ENCODE results near the gene AFF3.
A peak's percentile ranks its signal among the peaks of the same experiment; 100 is the strongest.

AFF3 gene

GRCh38 chr2:99565227-99565626 is 577.2 kb downstream of the AFF3 start:
- no peak for DNase-seq

DNA sequence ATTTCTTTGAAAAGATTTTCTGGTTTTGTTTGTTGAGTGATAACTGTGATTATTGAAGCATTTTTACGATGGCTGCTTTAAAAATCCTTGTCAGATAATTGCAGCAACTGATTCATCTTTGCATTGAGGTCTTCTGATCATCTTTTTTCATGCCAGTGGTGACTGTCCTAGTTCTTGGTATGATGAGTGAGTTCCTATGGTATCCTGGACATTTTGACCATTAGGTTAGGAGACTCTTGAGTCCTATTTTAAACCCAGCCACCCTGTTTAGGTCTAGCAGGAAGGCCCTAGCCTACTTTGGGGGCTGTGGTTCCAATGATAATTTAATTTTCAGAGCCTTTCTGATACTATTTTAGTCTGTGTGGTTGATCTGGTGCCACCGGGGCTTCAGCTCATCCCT is 579.9 kb downstream of the AFF3 start:
- DNase-seq, result no peak

DNA sequence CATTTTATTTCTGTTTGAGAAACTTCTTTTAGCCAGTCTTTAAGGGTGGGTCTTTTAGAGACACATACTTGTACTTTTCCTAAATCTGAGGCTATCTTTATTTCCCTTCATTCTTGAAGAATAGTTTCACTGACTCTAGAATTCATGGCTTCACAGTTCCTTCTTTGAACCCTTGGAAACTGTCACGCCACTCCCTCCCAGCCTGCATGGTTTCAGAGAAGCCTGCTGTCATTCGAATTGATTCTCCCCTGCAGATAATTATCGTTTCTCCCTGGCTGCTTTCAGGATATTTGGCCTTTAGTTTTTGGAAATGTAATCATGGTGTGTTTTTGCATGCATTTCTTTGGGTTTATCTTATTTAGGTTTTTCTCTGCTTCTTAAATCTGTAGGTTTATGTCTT is 580.6 kb downstream of the AFF3 start:
- DNase-seq, result no peak

- DNase-seq, result peak in 55 of 56 donors; percentile 8 to 94 (median 70)
These were observed 583.2 kb downstream of the AFF3 start for GRCh38 chr2:99559075-99559662.

DNA sequence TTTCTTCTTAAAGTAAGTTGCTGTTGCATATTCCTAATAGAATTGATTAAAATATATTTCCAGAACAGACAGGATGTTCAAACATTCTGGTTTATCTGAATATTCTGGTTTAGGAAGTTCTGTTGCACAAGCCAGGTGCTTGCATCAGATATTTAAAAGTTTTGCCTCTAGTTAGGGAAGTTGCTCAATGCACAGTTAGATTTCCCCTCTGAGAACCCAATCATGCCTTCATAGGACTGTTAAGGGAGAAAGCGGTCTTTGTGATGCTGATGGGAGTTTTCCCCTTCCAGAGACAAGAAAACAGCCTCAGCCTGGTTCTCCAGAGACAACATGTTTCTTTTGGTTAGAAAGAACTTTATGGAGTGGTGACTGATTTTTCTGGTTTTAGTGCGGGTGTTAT is 587.0 kb downstream of the AFF3 start:
- no peak for DNase-seq

GRCh38 chr2:99554871-99555270 is 587.5 kb downstream of the AFF3 start:
- no peak for DNase-seq

DNA sequence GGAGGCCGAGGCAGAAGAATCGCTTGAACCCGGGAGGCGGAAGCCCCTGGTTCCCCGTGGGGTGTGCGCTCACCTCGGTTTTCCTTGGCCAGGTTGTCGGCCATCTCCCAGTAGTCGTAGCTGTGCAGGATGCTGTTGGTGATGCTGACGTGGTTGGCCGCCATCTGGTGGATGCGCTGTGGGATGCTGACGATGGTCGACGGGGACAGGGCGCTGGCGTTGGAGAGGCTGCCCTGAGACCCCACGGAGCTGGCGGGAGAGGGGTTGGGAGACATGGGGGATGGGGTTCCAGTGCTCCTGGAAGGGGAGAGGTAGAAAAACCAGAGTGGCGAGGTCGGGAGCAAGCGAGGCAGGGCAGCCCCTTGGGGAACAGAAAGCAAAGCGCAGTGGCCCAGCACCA is 588.2 kb downstream of the AFF3 start:
- DNase-seq, result no peak

- DNase-seq, result peak in 1 of 56 donors; percentile 9
These were observed 589.9 kb downstream of the AFF3 start for GRCh38 chr2:99552529-99552928.

DNA sequence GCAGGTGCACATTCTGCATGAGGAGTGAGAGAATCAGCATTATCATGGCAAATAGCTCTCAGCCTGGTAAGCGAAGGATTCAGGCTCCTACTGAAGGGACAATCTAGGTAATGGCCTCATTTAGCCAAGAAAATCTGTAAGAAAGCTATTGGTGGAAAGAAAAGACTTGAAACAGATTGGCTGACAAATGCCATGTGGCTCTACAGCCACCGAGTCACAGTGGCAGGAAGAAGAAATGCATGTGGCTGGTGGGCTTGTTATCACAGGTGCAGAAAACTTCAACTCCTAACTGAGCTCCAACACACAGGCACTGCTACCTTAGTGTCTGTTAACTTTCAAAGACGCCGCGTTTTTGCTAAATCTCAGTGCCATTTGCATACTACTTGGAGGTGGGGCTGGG is 592.0 kb downstream of the AFF3 start:
- no peak for DNase-seq

GRCh38 chr2:99545604-99546003 is 596.8 kb downstream of the AFF3 start:
- no peak for DNase-seq

DNA sequence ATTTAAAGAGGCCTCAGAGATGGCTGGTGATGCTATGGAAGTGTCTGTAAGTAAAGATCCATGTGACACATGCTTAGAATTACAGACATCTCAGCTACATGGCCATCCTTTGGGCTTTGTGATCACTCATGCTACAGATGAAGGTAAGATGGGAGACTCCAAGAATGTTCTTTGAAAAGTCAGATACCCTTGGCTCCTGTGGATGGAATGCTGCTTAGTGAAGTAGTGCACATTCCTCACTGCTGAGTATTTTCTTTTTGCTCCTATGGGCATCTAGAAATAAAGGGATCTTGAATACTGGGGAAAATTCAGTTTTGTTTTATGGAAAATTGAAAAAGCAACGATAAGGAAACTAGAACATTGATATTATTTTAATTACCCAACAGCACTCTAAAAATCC is 597.3 kb downstream of the AFF3 start:
- no peak for DNase-seq

- no peak for DNase-seq
These were observed 597.8 kb downstream of the AFF3 start for GRCh38 chr2:99544608-99545007.

- no peak for DNase-seq
These were observed 599.1 kb downstream of the AFF3 start for GRCh38 chr2:99543247-99543646.

DNA sequence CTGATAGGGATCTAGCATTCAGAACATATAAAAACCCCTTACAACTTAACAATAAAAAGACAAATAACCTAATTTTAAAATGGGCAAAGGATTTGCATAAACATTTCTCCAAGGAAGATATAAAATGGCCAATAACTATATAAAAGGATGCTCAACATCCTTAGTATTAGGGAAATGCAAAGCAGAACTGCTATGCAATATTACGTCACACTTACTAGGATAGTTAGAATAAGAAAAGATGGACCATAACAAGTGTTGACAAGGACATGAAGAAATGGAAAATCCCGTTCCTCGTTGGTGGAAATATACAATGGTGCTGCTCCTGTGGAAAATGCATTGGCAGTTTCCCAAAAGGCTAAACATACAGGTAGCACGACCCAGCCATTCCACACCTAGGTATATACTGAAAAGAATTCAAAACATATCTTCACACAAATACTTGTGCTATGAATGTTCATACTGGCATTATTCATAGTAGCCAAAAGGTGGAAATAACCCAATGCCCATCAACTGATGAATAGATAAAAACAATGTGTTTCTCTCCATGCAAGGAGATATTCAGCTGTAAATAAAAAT is 604.4 kb downstream of the AFF3 start:
- DNase-seq, result no peak

DNA sequence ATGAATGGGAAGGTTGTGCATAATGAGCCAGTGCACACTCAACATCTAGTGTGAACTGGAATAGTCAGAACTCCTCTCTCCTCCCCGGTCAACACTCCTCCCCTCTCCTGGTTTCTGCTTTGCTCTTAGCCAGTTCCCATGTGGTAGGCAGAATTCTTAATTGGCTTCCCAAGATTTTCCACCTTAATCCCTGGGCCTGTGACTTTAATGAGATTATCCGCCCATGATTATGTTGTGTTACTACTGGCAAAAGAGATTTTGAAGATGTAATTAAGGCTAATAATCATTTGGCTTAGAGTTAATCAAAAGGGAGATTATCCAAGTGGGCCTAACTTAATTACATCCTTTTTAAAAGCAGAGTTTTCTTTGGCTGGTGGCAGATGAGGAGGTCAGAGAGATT is 618.3 kb downstream of the AFF3 start:
- no peak for DNase-seq

DNA sequence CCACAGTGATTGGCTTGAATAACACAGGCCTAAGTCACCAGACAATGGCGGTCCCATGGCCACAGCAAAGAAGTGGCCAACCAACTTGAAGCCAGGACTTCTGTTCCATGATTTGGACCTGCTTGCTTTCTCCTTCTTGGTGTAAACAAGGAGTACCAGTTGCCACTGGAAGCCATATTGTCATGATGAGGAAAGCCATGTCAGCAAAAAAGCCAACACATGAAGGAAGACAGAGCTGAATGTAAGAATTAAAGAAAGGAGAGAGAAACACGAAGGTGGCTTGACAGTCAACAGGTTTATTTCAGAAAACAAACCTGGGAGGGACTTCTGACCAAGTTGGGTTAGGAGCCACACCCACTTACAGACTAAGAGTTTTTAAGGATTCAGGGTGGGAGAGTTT is 620.2 kb downstream of the AFF3 start:
- DNase-seq, result no peak

DNA sequence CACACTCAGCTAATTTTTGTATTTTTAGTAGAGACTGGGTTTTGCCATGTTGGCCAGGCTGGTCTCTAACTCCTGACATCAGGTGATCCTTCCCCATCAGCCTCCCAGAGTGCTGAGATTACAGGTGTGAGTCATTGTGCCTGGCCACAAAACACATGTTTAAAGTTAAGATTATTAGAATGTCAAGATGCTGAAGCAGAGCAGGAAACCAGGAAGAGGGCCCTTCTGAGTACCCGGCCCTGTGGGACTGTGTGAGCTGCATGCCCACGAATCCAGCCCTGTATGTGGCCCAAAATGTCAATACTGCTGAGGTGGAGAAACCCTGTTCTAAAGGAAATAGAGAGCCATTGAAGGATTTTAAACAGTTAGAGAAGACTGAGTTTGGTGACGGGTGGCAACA is 621.6 kb downstream of the AFF3 start:
- no peak for DNase-seq

DNA sequence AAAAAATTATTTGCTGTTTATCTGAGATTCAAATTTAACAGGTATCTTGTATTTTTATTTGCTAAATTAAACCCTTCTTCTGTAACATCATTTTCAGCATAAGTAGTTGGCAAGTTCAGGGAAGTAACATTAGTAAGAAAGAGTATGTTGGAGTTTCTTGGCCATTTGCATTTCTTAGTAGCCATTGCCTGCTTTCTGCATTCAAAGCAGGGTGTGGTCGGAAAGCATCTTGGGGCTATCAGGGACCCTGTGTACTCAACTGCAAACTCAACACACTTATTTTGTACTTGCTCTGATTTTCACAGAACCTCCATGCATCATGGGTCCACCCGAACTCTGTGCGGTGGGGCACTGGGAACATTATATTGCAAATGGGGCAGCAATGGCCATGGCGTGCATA is 622.2 kb downstream of the AFF3 start:
- no peak for DNase-seq

GRCh38 chr2:99514357-99514756 is 628.0 kb downstream of the AFF3 start:
- no peak for DNase-seq

GRCh38 chr2:99512181-99512591 is 630.2 kb downstream of the AFF3 start:
- DNase-seq, result no peak

DNA sequence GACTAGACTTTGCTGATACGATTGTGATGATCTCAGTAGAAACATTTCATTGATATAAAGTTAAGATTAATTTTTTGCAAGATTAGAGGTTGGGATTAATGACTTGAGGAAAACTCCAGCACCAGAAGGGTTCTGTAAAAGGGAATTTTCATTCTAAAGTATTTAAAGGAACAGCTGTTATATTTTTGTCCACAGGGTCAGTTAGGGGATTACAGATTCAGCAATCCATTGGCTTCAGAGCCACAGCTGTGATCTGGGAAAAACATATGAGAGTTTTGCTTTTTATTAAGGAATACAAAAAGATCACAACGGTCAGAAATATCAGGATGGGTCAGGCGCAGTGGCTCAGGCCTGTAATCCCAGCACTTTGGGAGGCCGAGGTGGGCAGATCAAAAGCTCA is 633.0 kb downstream of the AFF3 start:
- no peak for DNase-seq

DNA sequence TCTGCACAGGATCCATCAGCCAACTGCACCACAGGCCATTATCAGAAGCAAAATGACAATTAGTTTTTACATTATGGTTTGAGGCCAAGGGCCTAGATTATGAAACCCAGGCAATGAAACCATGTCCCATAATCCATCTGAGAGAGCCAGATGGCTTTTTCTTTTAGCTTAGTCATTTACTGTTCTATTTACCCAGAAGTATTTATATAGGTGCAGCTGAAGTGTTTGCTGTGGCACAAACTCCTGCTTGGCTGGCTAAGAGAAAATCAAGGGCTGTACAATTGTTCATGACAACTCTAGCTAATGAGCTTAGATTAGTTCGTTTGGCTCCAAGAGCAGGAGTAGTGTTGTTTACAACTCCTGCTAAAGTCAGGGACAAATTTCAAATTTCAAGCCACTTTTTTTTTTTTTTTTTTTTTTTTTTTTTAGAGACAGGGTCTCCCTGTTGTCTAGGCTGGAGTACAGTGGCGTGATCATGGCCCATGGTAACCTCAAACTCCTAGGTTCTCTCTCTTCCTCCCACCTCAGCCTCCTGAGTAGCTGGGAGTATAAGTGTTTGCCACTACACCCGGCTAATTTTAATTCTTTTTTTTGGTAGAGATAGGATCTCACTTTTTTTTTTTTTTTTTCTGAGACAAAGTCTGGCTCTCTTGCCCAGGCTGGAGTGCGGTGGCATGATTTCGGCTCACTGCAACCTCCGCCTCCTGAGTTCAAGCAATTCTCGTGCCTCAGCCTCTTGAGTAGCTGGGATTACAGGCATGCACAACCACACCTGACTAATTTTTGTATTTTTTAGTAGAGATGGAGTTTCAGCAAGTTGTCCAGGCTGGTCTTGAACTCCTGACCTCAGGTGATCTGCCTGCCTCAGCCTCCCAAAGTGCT is 634.2 kb downstream of the AFF3 start:
- no peak for DNase-seq
